NT2/D1 (cell line): ENCODE measurements around the gene URGCP.
A peak's percentile ranks its signal among the peaks of the same experiment; 100 is the strongest.
"Not testable (repeated sequence)": the region's sequence is repeated elsewhere in the genome, so short reads cannot be mapped to it uniquely, and the experiment has no call there.

Source experiments
- DNase-seq: peaks from one replicate; pipeline ENCODE4 v3.0.0-alpha.2; 2011; ENCODE audit warnings: low read depth, low spot score
- H3K27me3 ChIP-seq: 2 replicates; pipeline ENCODE4 v1.6.0; 2011; ENCODE audit warnings: mild to moderate bottlenecking; ENCODE audit not compliant: insufficient read length, insufficient read depth
- H3K36me3 ChIP-seq: 2 replicates; pipeline ENCODE4 v1.6.1; 2011; ENCODE audit warnings: mild to moderate bottlenecking, low read length, mixed read lengths; ENCODE audit not compliant: insufficient read depth, insufficient read length
- H3K4me1 ChIP-seq: 2 replicates; pipeline ENCODE4 v1.5.1; 2011; ENCODE audit not compliant: insufficient read depth, insufficient read length
- H3K4me3 ChIP-seq: 2 replicates; pipeline ENCODE4 v1.5.1; 2011; ENCODE audit warnings: low read depth; ENCODE audit not compliant: insufficient read length
- H3K9ac ChIP-seq: 2 replicates; pipeline ENCODE4 v1.6.0; 2011; ENCODE audit warnings: low read depth; ENCODE audit not compliant: insufficient read length
- H3K9me3 ChIP-seq: 2 replicates; pipeline ENCODE4 v1.5.1; 2011; ENCODE audit warnings: mild to moderate bottlenecking, low read length; ENCODE audit not compliant: insufficient read depth
- SUZ12 ChIP-seq: IDR thresholded peaks from 2 replicates; pipeline ENCODE4 v1.6.1; 2011; ENCODE audit not compliant: insufficient read length, insufficient read depth; ENCODE audit errors: extremely low read depth
- YY1 ChIP-seq: IDR thresholded peaks from 2 replicates; pipeline ENCODE4 v1.6.1; 2011; ENCODE audit not compliant: insufficient read length, insufficient read depth
- ZNF274 ChIP-seq: IDR thresholded peaks from 2 replicates; pipeline ENCODE4 v1.6.1; 2011; ENCODE audit warnings: mild to moderate bottlenecking, low read depth, low read length

Gene URGCP

GRCh38 chr7:43844257-43844656 is 62.1 kb downstream of the URGCP start:
- H3K9ac ChIP-seq: no peak overlapping the region
- H3K27me3 ChIP-seq: no peaks in the 10 kb centered on the region
- no peaks in the 10 kb centered on the region for H3K4me1 ChIP-seq
- no peaks in the 10 kb centered on the region for H3K9me3 ChIP-seq
- DNase-seq: no peak
- H3K36me3 ChIP-seq: no peaks in the 10 kb centered on the region
- no peak overlapping the region for H3K4me3 ChIP-seq
- TF ChIP-seq SUZ12 (no peak), YY1 (no peak), ZNF274 (no peak)

- no peak overlapping the region for H3K9ac ChIP-seq
- H3K4me3 ChIP-seq: no peak overlapping the region
- DNase-seq: no peak
- H3K27me3 ChIP-seq: no peaks in the 10 kb centered on the region
- TF ChIP-seq SUZ12 (no peak), ZNF274 (no peak), YY1 (no peak)
- H3K4me1 ChIP-seq: no peaks in the 10 kb centered on the region
- no peaks in the 10 kb centered on the region for H3K36me3 ChIP-seq
- 0 out of 2 replicates have a peak, but pooled peaks cover 3% of the 10 kb centered on the region for H3K9me3 ChIP-seq
Measured at GRCh38 chr7:43843296-43843695, 63.1 kb downstream of the URGCP start.

DNA sequence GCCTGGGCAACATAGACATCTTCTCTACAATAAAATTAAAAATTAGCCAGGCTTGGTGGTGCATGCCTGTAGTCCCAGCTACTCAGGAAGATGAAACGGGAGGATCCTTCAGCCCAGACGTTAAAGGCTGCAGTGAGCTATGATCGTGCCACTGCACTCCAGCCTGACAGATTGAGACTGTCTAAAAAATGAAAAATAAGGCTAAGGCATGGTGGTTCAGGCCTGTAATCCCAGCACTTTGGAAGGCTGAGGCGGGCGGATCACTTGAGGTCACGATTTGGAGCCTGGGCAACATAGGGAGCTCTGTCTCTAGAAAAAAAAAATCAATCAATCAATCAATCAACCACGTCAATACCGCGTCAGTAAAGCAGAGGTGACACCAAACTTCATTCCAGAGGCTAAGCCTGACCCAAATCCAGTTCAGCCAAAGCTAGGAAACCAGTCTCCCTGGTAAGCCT is 68.2 kb downstream of the URGCP start:
- TF ChIP-seq ZNF274: no peak
- TF ChIP-seq SUZ12: no peak
- no peak for TF ChIP-seq YY1
- Histone ChIP-seq H3K36me3 (no peaks in the 10 kb centered on the region), H3K9me3 (0 out of 2 replicates have a peak, but pooled peaks cover 4% of the 10 kb centered on the region), H3K9ac (peak overlapping the region; percentile 64), H3K27me3 (no peaks in the 10 kb centered on the region), H3K4me3 (peak overlapping the region; percentile 17), H3K4me1 (no peaks in the 10 kb centered on the region)
- no peak for DNase-seq

DNA sequence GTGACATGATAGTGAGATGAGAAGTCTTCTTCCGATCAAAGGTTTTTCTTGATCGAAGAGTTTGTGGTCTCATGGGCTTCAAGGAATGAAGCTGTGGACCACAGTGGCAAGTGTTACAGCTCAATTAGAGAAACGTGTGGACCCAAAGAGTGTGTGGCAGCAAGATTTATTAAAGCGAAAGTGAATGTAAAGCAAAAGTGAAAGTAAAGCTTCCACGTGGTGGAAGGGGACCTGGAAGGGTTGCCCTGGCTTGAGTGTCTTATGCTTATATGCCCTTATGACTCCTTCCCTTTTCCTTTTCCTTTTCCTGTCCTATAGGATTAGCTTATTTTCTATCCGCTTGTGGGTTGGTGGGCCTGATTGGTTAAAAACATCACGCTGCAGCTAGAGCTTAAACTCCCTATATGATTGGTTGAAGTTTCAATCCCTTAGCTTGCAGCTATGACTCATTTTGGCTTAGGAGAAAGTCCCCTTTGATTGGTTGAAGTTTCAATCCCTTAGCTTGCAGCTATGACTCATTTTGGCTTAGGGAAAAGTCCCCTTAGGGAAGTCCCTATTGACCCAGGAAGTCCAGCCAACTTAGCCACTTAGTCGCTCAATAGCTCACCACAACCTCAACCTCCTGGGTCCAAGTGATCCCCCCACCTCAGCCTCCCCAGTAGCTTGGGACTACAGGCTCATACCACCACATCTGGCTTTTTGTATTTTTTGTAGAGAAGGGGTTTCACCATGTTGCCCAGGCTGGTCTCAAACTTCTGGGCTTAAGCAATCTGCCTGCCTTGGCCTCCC is 71.7 kb downstream of the URGCP start:
- TF ChIP-seq SUZ12: no peak
- no peak for TF ChIP-seq ZNF274
- no peak for TF ChIP-seq YY1

DNA sequence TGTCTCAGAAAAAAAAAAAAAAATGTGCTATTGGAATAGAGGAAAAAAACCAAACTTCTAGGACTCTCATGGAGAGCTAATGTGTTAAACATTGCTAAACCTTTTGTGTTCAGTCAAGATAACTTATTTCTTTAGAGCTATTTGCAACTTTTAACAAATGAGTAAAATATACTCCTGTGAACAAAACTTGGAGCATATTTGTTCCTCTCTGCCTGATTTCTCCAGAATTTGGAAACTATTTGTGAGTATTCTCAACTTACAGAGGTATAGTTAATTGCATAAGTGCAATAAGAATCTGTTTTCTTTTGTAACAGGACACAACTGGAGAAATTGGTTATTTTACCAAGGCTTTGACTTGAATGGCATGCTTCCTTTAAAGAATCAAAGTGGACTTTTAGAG is 75.5 kb downstream of the URGCP start:
- not testable (repeated sequence) for H3K4me3 ChIP-seq, H3K9ac ChIP-seq, DNase-seq, H3K4me1 ChIP-seq, H3K27me3 ChIP-seq, H3K36me3 ChIP-seq
- peaks cover 14% of the 10 kb centered on the region for H3K9me3 ChIP-seq

More for the DNA sequence above, 71.7 kb downstream of the URGCP start:
- no peak for DNase-seq
- H3K9ac ChIP-seq: no peak overlapping the region
- H3K9me3 ChIP-seq: peaks cover 18% of the 10 kb centered on the region
- H3K4me3 ChIP-seq: no peak overlapping the region
- H3K4me1 ChIP-seq: no peaks in the 10 kb centered on the region
- no peaks in the 10 kb centered on the region for H3K27me3 ChIP-seq
- H3K36me3 ChIP-seq: no peaks in the 10 kb centered on the region
